Ishikawa (cell line): ENCODE results near the gene KCNE5.

Source experiments
- CEBPB ChIP-seq: IDR thresholded peaks from 2 replicates; pipeline ENCODE4 v1.6.1; 2012
- CREB1 ChIP-seq: IDR thresholded peaks from 2 replicates; pipeline ENCODE4 v1.6.1; 2012; ENCODE audit warnings: low read depth
- EGR1 ChIP-seq: IDR thresholded peaks from 2 replicates; pipeline ENCODE4 v1.6.1; 2012
- EP300 ChIP-seq: IDR thresholded peaks from 2 replicates; pipeline ENCODE4 v1.6.1; 2012; ENCODE audit warnings: borderline replicate concordance
- FOXM1 ChIP-seq: IDR thresholded peaks from 2 replicates; pipeline ENCODE4 v1.6.1; 2012; ENCODE audit warnings: low read depth, borderline replicate concordance
- MAX ChIP-seq: IDR thresholded peaks from 2 replicates; pipeline ENCODE4 v1.6.1; 2012
- NFIC ChIP-seq: IDR thresholded peaks from 2 replicates; pipeline ENCODE4 v1.6.1; 2012
- RAD21 ChIP-seq: IDR thresholded peaks from 2 replicates; pipeline ENCODE4 v1.6.1; 2012; ENCODE audit warnings: low read depth
- REST ChIP-seq: IDR thresholded peaks from 2 replicates; pipeline ENCODE4 v1.6.1; 2012; ENCODE audit warnings: low read depth, mild to moderate bottlenecking
- TAF1 ChIP-seq: IDR thresholded peaks from 2 replicates; pipeline ENCODE4 v1.6.1; 2012; ENCODE audit warnings: low read depth, mild to moderate bottlenecking
- TCF12 ChIP-seq: IDR thresholded peaks from 2 replicates; pipeline ENCODE4 v1.6.1; 2012; ENCODE audit warnings: low read depth
- TEAD4 ChIP-seq: IDR thresholded peaks from 2 replicates; pipeline ENCODE4 v1.6.1; 2012
- USF1 ChIP-seq: IDR thresholded peaks from 2 replicates; pipeline ENCODE4 v1.6.1; 2012
- YY1 ChIP-seq: IDR thresholded peaks from 2 replicates; pipeline ENCODE4 v1.6.1; 2012; ENCODE audit warnings: low read depth
- ZBTB7A ChIP-seq: IDR thresholded peaks from 2 replicates; pipeline ENCODE4 v1.6.1; 2012; ENCODE audit warnings: low read depth

KCNE5 gene

GRCh38 chrX:109635146-109635545 is 10.2 kb upstream of the KCNE5 start:
- TF ChIP-seq CEBPB (no peak), FOXM1 (no peak), TEAD4 (no peak), ZBTB7A (no peak), RAD21 (peak; percentile 17; the same call in 1 of the 2 replicates), EP300 (no peak), CREB1 (no peak), NFIC (no peak)

GRCh38 chrX:109632906-109633504 is 8.0 kb upstream of the KCNE5 start:
- TF ChIP-seq TEAD4 (no peak), RAD21 (peak; percentile 33; the same call in 1 of the 2 replicates)

GRCh38 chrX:109629310-109629709 is 4.3 kb upstream of the KCNE5 start:
- TF ChIP-seq USF1 (no peak), FOXM1 (no peak), CREB1 (no peak), MAX (no peak), RAD21 (no peak), NFIC (no peak), EGR1 (no peak), TAF1 (no peak), TEAD4 (no peak), ZBTB7A (no peak), TCF12 (no peak), EP300 (no peak), YY1 (no peak), CEBPB (no peak), REST (no peak)

- TF ChIP-seq EP300 (no peak), CEBPB (no peak), NFIC (no peak), RAD21 (no peak), TCF12 (no peak), TAF1 (no peak), YY1 (no peak), MAX (no peak), FOXM1 (no peak), CREB1 (no peak), ZBTB7A (no peak), REST (no peak)
Observed at GRCh38 chrX:109626637-109627036, 1.7 kb upstream of the KCNE5 start.

GRCh38 chrX:109623997-109624396 is 975 bp downstream of the KCNE5 start:
- no peak for TF ChIP-seq EGR1

GRCh38 chrX:109622270-109622669 is 2.7 kb downstream of the KCNE5 start:
- TF ChIP-seq CEBPB (no peak), RAD21 (no peak), USF1 (no peak), ZBTB7A (no peak), EP300 (no peak), YY1 (no peak), TAF1 (no peak), MAX (no peak), TEAD4 (no peak), TCF12 (no peak), REST (no peak), EGR1 (no peak), CREB1 (no peak), NFIC (no peak)
